GM19351 (cell line): ENCODE measurements around the gene WDR17.

ENCODE experiments used
- ATAC-seq: cut with Tn5 transposase; IDR thresholded peaks from one replicate; pipeline ENCODE4 v1.9.1; 2021; ENCODE audit warnings: mild to moderate bottlenecking, moderate library complexity; ENCODE audit not compliant: unreplicated experiment

The WDR17 gene

DNA sequence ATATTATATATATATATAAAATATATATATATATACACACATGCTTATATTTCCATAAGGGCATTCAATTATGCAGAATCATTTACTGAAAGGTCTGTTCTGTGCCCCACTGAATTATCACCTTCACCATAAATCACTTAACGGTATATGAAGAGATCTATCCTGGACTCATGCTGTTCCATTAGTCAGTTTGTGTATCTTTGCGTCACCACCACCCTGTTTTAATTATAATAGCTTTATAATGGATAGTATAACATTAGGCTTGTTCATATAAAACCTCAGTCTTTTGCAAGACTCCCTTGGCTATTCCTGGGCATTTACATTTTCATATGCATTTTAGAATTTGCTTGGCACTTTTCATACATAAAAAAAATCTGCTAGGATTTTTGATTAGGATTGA is 19.1 kb downstream of the WDR17 start:
- ATAC-seq = no peak

DNA sequence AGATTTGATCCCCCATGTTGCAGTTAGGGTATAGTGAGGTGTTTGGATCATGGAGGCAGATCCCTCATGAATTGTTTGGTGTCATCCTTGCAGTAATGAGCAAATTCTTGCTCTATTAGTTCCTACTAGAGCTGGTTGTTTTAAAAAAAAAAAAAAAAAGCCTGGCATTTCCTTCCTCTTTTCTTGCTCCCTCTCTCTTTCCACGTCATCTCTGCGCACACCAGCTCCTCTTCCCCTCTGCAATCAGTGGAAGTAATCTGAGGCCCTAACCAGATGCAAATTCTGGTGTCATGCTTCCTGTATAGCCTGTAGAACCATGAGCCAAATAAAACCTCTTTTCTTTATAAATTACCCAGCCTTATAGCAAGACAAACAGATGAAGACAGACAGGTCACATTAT is 24.5 kb downstream of the WDR17 start:
- peak; percentile 85 for ATAC-seq

DNA sequence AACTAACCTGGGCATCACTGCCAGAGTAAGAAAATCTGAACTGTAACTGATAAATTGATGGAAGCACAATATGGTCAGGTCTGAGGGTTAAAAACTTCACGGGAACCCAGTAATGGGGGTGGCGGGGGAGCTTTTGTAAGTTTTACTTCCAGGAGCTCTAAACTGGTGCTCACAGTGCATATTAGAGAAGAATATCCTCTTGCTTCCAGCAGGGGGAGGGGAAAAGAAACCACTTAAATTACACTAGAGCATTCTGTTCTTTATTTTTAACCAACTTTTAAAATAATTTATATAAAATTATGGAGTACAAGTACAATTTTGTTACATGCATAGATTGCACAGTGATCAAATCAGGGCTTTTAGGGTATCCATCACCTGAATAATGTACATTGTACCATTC is 33.7 kb downstream of the WDR17 start:
- ATAC-seq = no peak

DNA sequence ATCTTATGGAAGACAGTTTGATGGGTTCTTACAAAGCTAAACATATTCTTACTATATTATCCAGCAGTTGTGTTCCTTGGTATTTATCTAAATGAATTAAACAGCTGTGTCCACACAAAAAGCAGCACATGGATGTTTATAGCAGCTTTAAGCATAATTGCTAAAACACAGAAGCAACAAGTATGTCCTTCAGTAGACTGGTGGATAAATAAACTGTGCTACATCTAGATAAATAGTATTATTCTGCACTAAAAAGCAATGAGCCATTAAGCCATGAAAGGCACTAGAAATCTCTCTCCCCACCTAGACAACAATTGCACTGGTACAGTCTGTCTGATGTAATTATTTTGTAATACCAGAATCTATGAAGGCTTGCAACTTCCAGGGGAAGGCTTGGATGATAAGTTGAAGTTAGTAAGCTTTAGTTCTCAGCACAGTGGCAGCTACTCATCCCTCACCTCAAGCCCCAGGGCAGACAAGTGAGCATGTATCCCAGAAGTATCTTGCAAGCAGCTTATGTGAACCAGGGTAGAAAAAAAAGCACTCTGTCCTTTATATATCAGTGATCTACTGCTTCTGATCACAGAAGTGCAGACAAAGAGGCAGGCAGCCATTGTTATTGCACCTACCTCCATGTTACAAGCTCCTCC is 36.9 kb downstream of the WDR17 start:
- no peak for ATAC-seq

DNA sequence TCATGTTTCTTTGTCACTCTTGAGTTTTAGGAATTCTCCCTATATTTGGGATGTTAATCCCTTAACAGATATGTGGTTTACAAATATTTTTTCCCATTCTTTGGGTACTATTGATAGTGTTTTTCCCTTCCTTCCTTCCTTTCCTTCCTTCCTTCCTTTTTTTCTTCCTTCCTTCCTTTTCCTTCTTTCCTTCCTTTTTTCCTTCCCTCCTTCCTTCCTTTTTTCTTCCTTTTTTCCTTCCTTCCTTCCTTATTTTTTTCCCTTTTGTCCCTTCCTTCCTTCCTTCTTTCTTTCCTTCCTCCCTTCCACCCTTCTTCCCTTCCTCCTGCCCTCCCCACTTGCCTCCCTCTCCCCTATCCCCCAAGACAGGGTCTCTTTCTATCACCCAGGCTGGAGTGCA is 42.1 kb downstream of the WDR17 start:
- no peak for ATAC-seq

DNA sequence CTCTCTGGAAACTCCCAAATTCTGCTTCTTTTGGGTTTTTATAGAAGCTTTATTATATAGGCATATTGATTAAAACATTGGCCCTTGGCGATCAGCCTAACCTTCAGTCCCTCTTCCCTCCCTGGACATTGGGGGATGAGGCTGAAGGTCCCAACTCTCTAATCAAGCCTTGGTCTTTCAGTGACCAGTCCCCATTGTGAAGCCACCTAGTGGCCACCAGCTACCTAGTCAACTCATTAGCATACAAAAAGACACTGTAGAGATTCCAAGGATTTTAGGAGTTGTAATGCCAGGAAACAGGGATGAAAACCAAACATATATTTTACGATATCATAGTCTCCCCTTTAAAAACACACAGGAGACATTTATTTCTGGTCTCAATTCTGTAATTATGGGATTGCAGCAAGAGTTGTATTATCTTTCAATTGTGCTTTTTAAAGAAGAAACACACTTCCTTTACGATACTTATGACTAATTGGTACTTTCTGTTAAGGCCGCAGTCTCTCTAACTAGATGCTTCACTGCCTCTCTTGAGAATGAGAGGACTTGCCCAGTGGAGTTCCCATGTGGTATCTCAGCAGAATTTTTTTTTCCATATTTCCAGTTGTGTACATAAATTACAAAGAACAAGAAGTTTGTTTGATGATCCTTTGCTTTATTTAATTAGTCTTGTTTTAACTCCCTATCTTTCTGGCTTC is 58.2 kb downstream of the WDR17 start:
- peak; percentile 99 for ATAC-seq

DNA sequence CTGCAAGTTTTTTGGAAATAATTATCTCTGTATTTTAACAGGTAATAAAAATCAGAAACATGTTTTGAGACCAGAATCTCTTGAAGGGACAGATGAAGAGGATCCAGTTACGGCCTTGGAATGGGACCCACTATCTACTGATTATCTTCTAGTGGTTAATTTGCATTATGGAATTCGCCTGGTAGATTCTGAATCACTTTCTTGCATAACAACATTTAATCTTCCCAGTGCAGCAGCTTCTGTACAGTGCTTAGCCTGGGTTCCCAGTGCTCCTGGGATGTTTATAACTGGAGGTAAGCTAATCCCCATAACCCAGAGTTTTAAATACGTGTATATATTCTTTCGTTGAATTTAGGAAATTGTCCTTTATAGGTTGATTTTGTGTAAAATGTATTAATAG is 59.4 kb downstream of the WDR17 start:
- no peak for ATAC-seq

DNA sequence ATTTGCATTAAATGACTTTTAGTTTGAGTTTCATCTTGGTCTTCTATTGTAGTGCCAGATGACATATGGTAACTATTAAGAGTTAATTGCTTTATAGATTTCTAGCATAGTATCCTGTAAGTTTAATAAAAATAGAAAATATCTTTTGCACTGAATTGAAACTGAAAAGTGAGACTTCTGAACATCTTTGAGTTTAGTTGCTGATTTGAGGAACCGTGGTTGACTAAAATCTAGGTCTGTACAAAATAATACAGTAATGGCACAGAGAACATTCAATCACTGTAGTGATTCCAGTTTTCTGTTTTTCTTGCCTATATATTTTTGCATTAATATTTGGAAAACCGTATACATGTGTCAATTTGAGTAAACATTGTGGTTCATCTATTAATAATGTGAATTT is 69.0 kb downstream of the WDR17 start:
- no peak for ATAC-seq

DNA sequence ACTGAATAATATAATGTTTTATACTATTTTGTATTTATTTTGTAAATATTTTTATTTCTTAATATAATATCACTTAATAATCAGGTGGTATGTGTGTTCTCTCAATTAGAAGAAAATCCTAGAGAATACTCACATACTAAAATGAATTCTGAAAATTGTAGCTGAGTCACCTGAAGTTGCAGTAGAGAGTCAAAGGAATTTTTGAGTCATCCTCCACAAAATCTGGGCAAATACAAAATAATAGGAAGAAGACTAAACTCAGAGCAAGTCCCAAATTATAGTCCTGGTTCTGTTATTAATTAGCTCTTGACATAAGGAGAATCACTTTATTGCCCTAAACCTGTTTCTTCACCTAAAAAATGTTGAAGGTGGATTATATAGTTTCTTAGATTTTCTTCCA is 72.0 kb downstream of the WDR17 start:
- no peak for ATAC-seq

DNA sequence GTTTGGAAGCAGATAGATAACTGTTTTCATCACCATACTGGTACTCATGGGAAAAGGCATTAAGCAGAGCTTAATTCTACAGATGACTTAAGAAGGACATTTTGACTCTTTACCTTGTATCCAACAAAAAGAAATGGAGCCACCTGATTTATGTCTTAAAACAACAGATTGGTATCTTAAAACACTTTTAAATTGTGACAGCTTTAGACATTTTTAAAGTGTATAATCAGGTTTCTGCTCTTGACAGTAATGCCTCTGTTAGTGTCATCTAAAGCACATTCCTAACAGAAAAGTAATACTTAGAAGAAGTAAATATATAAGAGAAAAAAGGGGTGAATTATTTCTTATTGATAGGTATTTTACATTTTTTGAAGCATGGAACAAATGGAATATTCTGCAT is 73.9 kb downstream of the WDR17 start:
- no peak for ATAC-seq

DNA sequence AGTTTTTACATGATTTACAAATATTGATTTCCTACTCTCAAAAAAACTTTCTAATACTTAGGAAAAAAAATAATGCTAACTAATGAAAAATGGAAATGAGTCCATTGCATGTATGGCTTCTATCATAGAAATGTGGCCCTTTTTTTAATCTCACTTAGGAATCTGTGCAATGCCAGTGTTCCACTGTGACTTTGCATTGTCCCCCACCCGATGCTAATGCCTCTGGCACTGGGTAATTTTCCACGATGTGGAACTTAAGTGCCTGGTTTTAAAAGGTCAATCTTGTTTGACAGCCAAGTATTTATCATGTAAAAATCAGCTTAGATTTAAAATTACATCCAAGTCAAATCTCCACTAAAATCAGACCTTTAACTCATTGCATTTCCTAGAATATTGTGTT is 76.6 kb downstream of the WDR17 start:
- no peak for ATAC-seq

DNA sequence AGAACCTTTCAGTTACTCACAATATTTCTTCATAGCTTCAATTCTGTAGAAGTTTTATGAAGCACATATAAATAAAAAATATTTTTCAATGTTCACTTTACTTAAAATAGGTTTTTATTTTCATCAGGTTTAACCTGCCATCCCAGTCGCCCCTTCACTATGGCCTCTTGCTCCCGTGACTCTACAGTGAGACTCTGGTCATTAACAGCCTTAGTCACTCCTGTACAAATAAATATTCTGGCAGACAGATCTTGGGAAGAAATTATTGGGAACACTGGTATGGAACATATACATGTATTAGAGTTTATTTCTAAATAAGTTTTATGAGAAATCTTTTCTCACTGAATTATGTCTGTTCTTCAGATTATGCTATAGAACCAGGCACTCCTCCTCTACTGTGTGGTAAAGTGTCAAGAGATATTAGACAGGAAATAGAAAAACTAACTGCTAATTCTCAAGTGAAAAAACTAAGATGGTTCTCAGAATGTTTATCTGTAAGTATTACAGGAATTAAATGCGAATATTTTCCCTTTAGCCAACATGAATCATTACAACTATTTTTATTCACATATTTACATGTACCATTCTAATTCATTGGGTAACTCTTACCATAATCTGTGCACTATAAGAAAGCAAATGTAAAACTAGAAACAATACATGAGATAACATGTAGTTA is 84.2 kb downstream of the WDR17 start:
- no peak for ATAC-seq

DNA sequence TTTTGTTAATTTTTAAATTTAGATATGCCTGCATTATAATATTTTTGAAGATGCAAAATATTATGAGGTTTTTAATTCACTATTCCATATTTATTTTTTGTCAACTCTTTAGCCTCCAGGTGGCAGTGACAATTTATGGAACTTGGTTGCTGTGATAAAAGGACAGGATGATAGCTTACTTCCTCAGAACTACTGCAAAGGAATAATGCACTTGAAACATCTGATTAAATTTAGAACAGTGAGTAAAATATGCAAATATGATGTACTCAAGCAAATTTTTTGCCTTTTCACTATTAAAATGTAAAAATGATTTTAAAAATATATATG is 84.7 kb downstream of the WDR17 start:
- peak; percentile 73 for ATAC-seq

DNA sequence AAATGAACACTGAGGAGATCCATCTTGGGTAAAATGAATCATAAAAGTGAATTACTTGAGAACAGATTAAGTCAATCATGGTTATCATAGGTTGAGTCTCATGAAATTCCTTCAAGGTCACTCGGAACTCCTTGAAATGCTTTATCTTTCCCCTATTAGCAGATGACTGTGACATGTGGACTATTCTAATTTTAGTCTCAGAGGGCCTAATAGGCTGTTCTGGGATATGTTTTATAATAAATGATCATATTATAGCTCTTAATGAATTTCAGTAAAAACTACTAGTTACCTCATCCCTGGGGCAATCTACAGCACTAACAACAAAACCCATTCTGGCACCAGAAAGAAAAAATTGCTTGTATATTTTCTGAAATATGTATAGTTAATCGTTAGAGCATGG is 85.1 kb downstream of the WDR17 start:
- no peak for ATAC-seq

DNA sequence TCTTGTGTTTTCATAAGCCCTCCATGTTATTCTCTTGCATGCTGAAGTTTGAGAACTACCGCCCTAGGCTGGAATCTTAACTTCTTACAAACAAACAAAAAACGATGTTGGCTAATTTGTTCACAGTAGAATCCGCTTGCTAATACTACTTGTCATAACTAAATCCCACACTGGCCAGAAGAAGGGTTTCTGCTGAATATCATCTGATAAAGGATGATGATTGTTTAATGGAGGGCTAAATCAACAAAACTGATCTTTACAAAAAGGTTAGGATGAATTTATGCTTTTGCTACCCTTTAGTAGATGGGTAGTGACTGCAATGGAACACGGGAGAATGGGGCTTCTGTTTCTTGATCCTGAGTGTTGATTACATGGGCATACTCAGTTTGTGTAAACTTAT is 87.5 kb downstream of the WDR17 start:
- no peak for ATAC-seq

DNA sequence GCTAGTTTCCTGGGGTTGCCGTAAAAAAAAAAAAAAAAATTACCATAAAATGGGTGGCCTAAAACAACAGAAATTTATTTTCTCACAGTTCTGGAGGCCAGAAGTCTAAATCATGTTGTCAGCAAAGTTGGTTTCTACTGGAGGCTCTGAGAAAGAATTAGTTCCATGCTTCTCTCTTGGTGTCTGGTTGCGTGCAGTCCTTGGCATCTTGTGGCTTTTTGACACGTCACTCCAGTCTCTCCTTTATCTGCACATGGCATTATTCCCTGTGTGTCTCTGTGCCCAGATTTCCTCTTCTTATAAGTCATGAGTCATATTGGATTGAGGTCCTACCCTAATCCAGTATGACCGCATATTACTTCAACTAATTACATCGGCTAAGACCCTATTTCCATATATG is 91.0 kb downstream of the WDR17 start:
- no peak for ATAC-seq

DNA sequence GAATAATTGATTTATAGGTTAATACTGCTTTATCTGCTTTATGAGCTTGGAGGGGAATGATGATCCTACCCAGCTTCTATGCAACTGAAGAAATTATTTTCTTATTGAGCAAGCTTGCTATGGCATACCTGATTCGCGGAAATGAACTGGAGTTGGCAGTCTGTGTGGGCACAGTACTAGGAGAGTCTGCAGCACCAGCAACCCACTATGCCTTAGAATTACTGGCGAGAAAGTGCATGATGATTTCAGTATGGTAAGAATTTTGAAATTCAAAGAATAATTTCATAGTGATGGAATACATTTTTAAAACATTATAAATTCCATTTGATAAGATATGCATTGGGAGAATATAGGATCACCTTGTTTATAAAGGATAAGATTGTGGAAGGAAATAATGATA is 97.4 kb downstream of the WDR17 start:
- ATAC-seq = no peak

DNA sequence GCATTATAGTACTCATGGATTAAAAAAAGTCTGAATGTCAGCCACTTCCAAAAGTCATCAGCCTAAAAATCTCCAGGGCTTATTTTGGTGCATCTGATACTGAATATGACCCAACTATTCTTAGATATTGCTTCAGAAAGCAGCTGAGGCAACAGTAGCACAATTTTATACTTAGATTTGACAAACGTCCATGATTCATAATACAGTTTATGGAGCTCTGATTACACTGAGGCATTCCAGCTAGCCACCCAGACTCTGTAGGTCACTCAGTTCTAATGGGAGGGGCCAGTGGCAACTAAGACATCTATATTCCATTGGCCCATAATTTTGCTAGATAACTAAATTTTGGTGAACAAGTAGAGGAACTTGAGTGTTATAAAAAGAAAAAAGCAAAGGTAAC is 119.4 kb downstream of the WDR17 start:
- no peak for ATAC-seq

DNA sequence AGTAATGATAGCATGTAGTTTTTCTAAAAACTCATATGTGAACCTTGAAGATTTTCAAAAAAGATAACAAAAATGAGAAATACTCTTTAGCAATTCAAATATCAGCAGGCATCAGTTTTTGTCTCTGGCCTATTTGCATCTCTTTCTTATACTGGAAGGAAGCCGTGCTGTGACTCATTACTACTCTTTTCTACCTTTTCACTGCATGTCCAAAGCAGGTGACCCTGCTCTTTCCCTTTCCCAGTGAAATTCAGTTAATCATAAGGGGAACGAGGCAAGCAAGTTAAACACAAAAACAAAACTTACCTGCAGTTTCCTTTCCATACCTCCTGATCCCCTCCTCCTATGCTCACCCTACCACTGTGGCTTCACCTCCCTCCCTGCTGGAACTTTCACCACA is 120.4 kb downstream of the WDR17 start:
- ATAC-seq = no peak

DNA sequence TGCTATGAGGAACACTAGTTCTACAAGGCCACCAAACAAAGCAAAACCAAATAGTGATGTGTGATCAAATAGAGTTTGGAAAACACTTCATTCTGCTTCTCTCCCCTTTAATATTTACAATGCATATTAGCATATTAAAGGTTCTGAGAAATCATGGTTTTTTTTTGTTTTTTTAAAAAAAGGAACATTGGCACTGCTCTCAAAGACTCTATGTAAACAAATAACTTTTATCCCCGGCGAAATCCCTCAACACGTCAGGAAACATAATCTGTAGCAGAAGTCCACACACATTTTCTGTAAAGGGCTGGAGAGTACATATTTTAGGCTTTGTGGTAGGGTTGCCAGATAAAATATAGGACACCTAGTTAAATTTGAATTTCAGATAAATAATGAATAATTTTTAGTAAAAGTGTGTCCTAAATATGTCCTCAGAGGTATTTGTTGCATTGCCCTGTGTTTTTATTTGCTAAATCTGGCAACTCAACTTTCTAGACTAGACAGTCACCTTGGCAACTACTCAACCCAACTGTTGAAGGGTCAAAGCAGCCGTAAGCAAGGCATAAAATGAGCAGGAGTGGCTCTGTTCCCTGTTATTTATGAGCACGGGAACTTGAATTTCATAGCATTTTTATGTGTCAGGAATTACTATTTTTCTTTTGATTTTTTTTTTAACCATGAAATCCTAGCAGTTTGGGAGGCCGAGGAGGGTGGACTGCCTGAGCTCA is 121.2 kb downstream of the WDR17 start:
- ATAC-seq = no peak

DNA sequence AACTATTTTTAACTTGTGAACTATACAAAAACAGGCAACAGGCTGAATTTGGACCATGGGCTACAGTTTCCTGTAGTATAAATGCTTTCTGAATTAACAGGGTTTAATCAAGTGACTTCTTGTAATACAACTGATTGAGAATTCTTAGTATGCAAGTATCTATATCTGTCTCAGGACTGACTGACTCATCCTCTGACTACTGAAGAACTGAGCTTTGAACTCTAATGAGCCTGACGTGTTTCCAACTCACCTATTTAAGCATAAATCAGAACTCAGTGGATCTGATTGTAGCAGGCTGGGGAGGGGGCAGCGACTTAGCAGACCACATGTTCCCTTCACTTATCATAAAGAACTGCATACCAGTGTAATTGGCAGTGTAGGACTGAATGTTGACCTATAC is 122.0 kb downstream of the WDR17 start:
- ATAC-seq = peak; percentile 59

DNA sequence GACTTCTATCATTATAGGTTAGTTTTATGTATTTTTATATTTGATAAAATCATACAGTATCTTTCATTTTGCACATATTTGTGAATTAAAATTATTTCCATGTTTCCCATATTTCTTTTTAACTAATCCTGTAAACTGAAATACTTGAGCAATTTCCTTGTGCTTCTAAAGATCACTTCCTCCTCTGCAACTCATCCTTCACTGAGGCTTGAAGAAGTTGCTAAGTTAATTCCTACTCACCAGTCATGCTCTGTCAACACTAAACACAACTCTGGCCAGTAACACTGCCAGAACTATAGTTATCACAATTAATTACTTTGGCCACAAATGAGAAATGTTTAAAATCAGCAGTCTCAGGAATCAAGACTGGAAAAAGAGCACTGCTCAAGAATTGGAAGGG is 123.0 kb downstream of the WDR17 start:
- no peak for ATAC-seq
